ENCODE measurements around the gene HLA-DQB2.

- TF ChIP-seq CTCF (IDR thresholded peaks at IDR 0.05 in 4 of 5, conservative IDR thresholded peaks at IDR 0.05 in 1 of 5) (no peak), POLR2A (IDR thresholded peaks at IDR 0.05) (no peak)
Observed at GRCh38 chr6:32752580-32752979, 10.8 kb downstream of the HLA-DQB2 start.
